ENCODE results near the gene ARHGEF9. TPM values are rescaled to one million over a fixed set of nuclear protein-coding genes. Genes with fewer than 3 reads are reported as not detected.

Gene ARHGEF9
- total and polyA plus RNA-seq, 5 donors, result 60.6 to 126 (median 84.1) TPM

- intact Hi-C loops (cut with DNase I), result no loop called here
- H3K27me3 ChIP-seq (ENCODE audit: control insufficient read depth, insufficient read depth), result no peaks in the 10 kb centered on the region
- 97% methylated on average over 2 of the region's 2 CpGs for WGBS
- no peak for ATAC-seq
- DNase-seq, result no peak
- H3K9me3 ChIP-seq (ENCODE audit: control insufficient read depth, low read length), result no peaks in the 10 kb centered on the region
- H3K4me3 ChIP-seq (ENCODE audit: low read length), result no peak overlapping the region
- H3K27ac ChIP-seq (ENCODE audit: low read length), result no peak overlapping the region
- no peaks in the 10 kb centered on the region for H3K4me1 ChIP-seq (ENCODE audit: control insufficient read depth, insufficient read depth, low read length)
Observed at GRCh38 chrX:63768760-63769159, 16.3 kb downstream of the ARHGEF9 start.

- intact Hi-C loops (cut with DNase I), result no loop called here
- ATAC-seq (no peak), DNase-seq (no peak)
- WGBS, result 78% methylated on average over 4 of the region's 4 CpGs
- Histone ChIP-seq H3K27me3 (ENCODE audit: control insufficient read depth, insufficient read depth) (no peaks in the 10 kb centered on the region), H3K9me3 (ENCODE audit: control insufficient read depth, low read length) (no peaks in the 10 kb centered on the region), H3K27ac (ENCODE audit: low read length) (no peak overlapping the region), H3K4me1 (ENCODE audit: control insufficient read depth, insufficient read depth, low read length) (peaks cover 3% of the 10 kb centered on the region), H3K4me3 (ENCODE audit: low read length) (no peak overlapping the region)
Observed at GRCh38 chrX:63765712-63766111, 19.3 kb downstream of the ARHGEF9 start.

- DNase-seq (no peak), ATAC-seq (no peak)
- 72% methylated on average over 1 of the region's 1 CpG for WGBS
- no peak overlapping the region for H3K4me3 ChIP-seq (ENCODE audit: low read length)
- H3K4me1 ChIP-seq (ENCODE audit: control insufficient read depth, insufficient read depth, low read length), result peaks cover 3% of the 10 kb centered on the region
- intact Hi-C loops (cut with DNase I), result no loop called here
- H3K27ac ChIP-seq (ENCODE audit: low read length), result no peak overlapping the region
- no peaks in the 10 kb centered on the region for H3K27me3 ChIP-seq (ENCODE audit: control insufficient read depth, insufficient read depth)
- no peaks in the 10 kb centered on the region for H3K9me3 ChIP-seq (ENCODE audit: control insufficient read depth, low read length)
Observed at GRCh38 chrX:63764946-63765345, 20.1 kb downstream of the ARHGEF9 start.

- H3K4me3 ChIP-seq (ENCODE audit: low read length), result no peak overlapping the region
- intact Hi-C loops (cut with DNase I), result no loop called here
- H3K27ac ChIP-seq (ENCODE audit: low read length), result no peak overlapping the region
- no peaks in the 10 kb centered on the region for H3K27me3 ChIP-seq (ENCODE audit: control insufficient read depth, insufficient read depth)
- DNase-seq (no peak), ATAC-seq (no peak)
- WGBS, result 40% methylated on average over 1 of the region's 1 CpG
- H3K4me1 ChIP-seq (ENCODE audit: control insufficient read depth, insufficient read depth, low read length), result peaks cover 3% of the 10 kb centered on the region
- H3K9me3 ChIP-seq (ENCODE audit: control insufficient read depth, low read length), result no peaks in the 10 kb centered on the region
Observed at GRCh38 chrX:63761639-63762038, 23.4 kb downstream of the ARHGEF9 start.

- intact Hi-C loops (cut with DNase I), result no loop called here
Observed at GRCh38 chrX:63758011-63758410, 27.0 kb downstream of the ARHGEF9 start.

GRCh38 chrX:63755892-63756291, 29.1 kb downstream of the ARHGEF9 start:
- Histone ChIP-seq H3K4me3 (ENCODE audit: low read length) (no peak overlapping the region), H3K9me3 (ENCODE audit: control insufficient read depth, low read length) (no peaks in the 10 kb centered on the region), H3K27ac (ENCODE audit: low read length) (no peak overlapping the region), H3K27me3 (ENCODE audit: control insufficient read depth, insufficient read depth) (no peaks in the 10 kb centered on the region), H3K4me1 (ENCODE audit: control insufficient read depth, insufficient read depth, low read length) (peaks cover 3% of the 10 kb centered on the region)
- intact Hi-C loops (cut with DNase I), result no loop called here
- ATAC-seq (no peak), DNase-seq (no peak)
- WGBS, result 57% methylated on average over 1 of the region's 1 CpG

More at GRCh38 chrX:63758011-63758410, 27.0 kb downstream of the ARHGEF9 start:
- H3K4me1 ChIP-seq (ENCODE audit: control insufficient read depth, insufficient read depth, low read length), result peaks cover 6% of the 10 kb centered on the region
- DNase-seq (no peak), ATAC-seq (no peak)
- H3K9me3 ChIP-seq (ENCODE audit: control insufficient read depth, low read length), result no peaks in the 10 kb centered on the region
- H3K4me3 ChIP-seq (ENCODE audit: low read length), result no peak overlapping the region
- 86% methylated on average over 2 of the region's 2 CpGs for WGBS
- H3K27me3 ChIP-seq (ENCODE audit: control insufficient read depth, insufficient read depth), result no peaks in the 10 kb centered on the region
- H3K27ac ChIP-seq (ENCODE audit: low read length), result no peak overlapping the region

- H3K4me3 ChIP-seq (ENCODE audit: low read length), result peak overlapping the region; percentile 97
- no peaks in the 10 kb centered on the region for H3K27me3 ChIP-seq (ENCODE audit: control insufficient read depth, insufficient read depth)
- peaks cover 6% of the 10 kb centered on the region for H3K4me1 ChIP-seq (ENCODE audit: control insufficient read depth, insufficient read depth, low read length)
- under 1% methylated on average over 44 of the region's 44 CpGs for WGBS
- H3K27ac ChIP-seq (ENCODE audit: low read length), result peak overlapping the region; percentile 92
- H3K9me3 ChIP-seq (ENCODE audit: control insufficient read depth, low read length), result no peaks in the 10 kb centered on the region
- intact Hi-C loops (cut with DNase I), result no loop called here
- peak; percentile 99 for ATAC-seq
- DNase-seq, result peak; percentile 94 to 97 (median 96)
Observed at GRCh38 chrX:63754860-63755579, 30.0 kb downstream of the ARHGEF9 start.

GRCh38 chrX:63754136-63754859, 30.7 kb downstream of the ARHGEF9 start:
- Histone ChIP-seq H3K4me1 (ENCODE audit: control insufficient read depth, insufficient read depth, low read length) (peaks cover 9% of the 10 kb centered on the region), H3K4me3 (ENCODE audit: low read length) (peak overlapping the region; percentile 97), H3K27ac (ENCODE audit: low read length) (peak overlapping the region; percentile 92), H3K9me3 (ENCODE audit: control insufficient read depth, low read length) (no peaks in the 10 kb centered on the region), H3K27me3 (ENCODE audit: control insufficient read depth, insufficient read depth) (no peaks in the 10 kb centered on the region)
- DNase-seq (no peak), ATAC-seq (peak; percentile 61 to 63)
- intact Hi-C loops (cut with DNase I), result no loop called here
- 1% methylated on average over 25 of the region's 25 CpGs for WGBS

GRCh38 chrX:63751481-63751880, 33.5 kb downstream of the ARHGEF9 start:
- WGBS, result 65% methylated on average over 2 of the region's 2 CpGs
- intact Hi-C loops (cut with DNase I), result no loop called here
- peaks cover 9% of the 10 kb centered on the region for H3K4me1 ChIP-seq (ENCODE audit: control insufficient read depth, insufficient read depth, low read length)
- H3K9me3 ChIP-seq (ENCODE audit: control insufficient read depth, low read length), result no peaks in the 10 kb centered on the region
- DNase-seq (no peak), ATAC-seq (no peak)
- no peaks in the 10 kb centered on the region for H3K27me3 ChIP-seq (ENCODE audit: control insufficient read depth, insufficient read depth)
- no peak overlapping the region for H3K4me3 ChIP-seq (ENCODE audit: low read length)
- H3K27ac ChIP-seq (ENCODE audit: low read length), result no peak overlapping the region

- intact Hi-C loops (cut with DNase I), result no loop called here
- DNase-seq (no peak), ATAC-seq (no peak)
- Histone ChIP-seq H3K4me3 (ENCODE audit: low read length) (no peak overlapping the region), H3K4me1 (ENCODE audit: control insufficient read depth, insufficient read depth, low read length) (peaks cover 12% of the 10 kb centered on the region), H3K27me3 (ENCODE audit: control insufficient read depth, insufficient read depth) (no peaks in the 10 kb centered on the region), H3K9me3 (ENCODE audit: control insufficient read depth, low read length) (no peaks in the 10 kb centered on the region), H3K27ac (ENCODE audit: low read length) (no peak overlapping the region)
- 45% methylated on average over 3 of the region's 3 CpGs for WGBS
Observed at GRCh38 chrX:63750811-63751210, 34.2 kb downstream of the ARHGEF9 start.

- DNase-seq, result no peak
- intact Hi-C loops (cut with DNase I), result loop anchor here in 1 of 4 donors (10.0 kb wide), 1 partner anchor 63 kb away; no protein-coding TSS in a partner anchor
- peaks cover 11% of the 10 kb centered on the region for H3K4me1 ChIP-seq (ENCODE audit: control insufficient read depth, insufficient read depth, low read length)
- no peaks in the 10 kb centered on the region for H3K27me3 ChIP-seq (ENCODE audit: control insufficient read depth, insufficient read depth)
- no peaks in the 10 kb centered on the region for H3K9me3 ChIP-seq (ENCODE audit: control insufficient read depth, low read length)
- 26% methylated on average over 2 of the region's 2 CpGs for WGBS
- H3K4me3 ChIP-seq (ENCODE audit: low read length), result no peak overlapping the region
- no peak overlapping the region for H3K27ac ChIP-seq (ENCODE audit: low read length)
- peak; percentile 75 to 85 for ATAC-seq
Observed at GRCh38 chrX:63747331-63747730, 37.7 kb downstream of the ARHGEF9 start.
